Activated T-helper 9 cell treated with anti-CD3 and anti-CD28 coated beads, Interleukin-2, amount 50 U/mL, for 16 hours (primary cell): ENCODE results near the gene NUDT21.
A peak's percentile ranks its signal among the peaks of the same experiment; 100 is the strongest.
"Not testable (repeated sequence)": the region's sequence is repeated elsewhere in the genome, so short reads cannot be mapped to it uniquely, and the experiment has no call there.

Experiments
- DNase-seq: peaks from one replicate; pipeline ENCODE4 v3.0.0-alpha.2; 2020; ENCODE audit warnings: low read depth

The NUDT21 gene

DNA sequence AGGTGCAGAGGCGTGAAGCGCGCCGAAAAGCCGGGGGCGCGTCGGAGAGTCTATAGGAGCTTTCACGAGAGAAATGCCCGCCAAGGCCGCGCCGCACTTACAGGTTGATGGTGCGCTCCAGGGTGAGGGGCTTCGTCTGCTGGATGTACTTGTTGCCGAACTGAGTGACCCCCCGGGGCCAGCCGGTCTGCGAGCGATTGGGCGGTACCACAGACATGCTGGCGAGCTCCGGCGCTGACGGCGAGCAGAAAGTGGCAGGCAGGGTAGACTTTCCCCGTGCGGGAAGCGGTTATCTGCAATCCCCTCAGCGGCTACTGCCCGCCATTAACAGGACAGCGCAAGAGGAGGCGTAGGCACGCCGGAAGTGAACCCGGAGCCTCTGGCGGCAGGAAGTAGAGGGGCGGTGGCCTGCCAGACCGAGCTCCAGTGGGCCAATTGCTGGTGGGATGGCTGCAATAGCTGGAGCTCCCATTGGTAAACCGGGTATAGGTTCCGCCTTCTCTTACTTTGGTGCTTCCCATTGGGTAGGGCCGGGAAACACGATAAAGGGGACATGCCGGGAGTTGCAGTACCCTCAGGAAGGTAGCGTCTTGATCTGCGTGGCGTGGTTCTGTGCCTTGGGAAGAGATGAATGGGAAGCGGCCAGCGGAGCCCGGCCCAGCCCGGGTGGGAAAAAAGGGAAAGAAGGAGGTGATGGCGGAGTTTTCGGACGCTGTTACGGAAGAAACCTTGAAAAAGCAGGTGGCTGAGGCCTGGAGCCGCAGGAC, at the start of gene NUDT21, which contains the start of gene OGFOD1:
TSS of gene NUDT21 (minus strand) at position 347 of the 767 bp plus-strand sequence. CDS start at position 217, 130 bp downstream.
TSS of gene OGFOD1 (plus strand) at position 569 of the 767 bp plus-strand sequence. CDS start at position 628, 59 bp downstream.
- DNase-seq: peak; percentile 86

- no peak for DNase-seq
Observed at GRCh38 chr16:56493815-56494214, 42.7 kb upstream of the NUDT21 start.

GRCh38 chr16:56493126-56493525, 42.0 kb upstream of the NUDT21 start:
- DNase-seq: no peak

DNA sequence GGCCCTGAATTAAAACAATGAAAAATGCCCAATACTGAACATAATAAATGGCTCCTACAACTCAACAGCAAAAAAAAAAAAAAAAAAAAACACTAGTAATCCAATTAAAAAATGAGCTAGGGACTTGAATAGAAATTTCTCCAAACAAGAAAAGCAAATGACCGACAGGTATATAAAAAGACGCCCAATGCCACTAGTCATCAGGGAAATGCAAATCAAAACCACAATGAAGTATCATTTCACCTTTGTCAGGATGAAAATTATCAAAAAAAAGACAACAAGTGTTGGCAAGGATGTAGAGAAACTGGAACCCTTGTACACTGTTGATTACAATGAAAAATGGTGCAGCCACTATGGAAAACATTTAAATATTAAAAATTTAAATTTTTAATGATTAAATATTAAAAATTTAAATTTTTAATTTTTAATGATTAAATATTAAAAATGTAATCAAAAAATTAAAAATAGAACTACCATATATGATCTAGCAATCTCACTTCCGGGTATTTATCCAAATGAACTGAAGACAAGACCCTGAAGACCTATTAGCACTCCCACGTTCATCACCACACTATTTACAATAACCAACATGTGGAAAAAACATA, 40.6 kb upstream of the NUDT21 start:
- no peak for DNase-seq

DNA sequence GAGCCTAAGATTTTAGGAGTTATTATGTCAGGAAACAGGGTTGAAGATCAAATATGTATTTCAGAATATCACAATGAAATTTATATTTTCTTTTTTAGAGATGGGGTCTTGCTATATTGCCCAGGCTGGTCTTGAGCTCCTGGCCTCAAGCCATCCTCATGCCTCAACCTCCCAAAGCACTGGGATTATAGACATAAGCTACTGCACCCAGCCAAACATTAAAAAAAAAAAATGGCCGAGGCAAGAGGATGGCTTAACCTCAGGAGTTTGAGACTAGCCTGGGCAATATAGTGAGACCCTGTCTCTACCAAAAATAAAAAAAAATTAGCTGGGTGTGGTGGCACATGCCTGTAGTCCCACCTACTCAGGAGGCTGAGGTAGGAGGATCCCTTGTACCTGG, 37.7 kb upstream of the NUDT21 start:
- DNase-seq: not testable (repeated sequence)

- no peak for DNase-seq
Observed at GRCh38 chr16:56488035-56488434, 36.9 kb upstream of the NUDT21 start.

DNA sequence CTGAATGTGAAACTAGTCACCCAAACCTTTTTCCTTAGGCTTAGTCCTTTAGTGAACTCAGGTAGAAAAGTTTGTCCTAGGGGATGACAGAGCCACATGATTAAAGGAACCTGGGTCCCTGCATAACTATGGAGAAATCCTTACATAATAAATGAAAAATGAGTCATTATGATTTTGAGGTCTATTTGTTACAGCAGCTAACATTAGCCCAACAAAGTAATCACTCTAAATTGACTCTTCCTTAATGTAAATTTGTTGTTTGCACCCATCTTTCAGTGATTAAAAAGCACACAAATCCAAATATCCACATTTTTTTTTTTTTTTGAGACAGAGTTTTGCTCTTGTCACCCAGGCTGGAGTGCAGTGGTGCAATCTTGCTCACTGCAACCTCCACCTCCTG, 32.3 kb upstream of the NUDT21 start:
- no peak for DNase-seq

- no peak for DNase-seq
Observed at GRCh38 chr16:56482683-56483236, 31.6 kb upstream of the NUDT21 start.

- DNase-seq: no peak
Observed at GRCh38 chr16:56481468-56482122, 30.5 kb upstream of the NUDT21 start.

DNA sequence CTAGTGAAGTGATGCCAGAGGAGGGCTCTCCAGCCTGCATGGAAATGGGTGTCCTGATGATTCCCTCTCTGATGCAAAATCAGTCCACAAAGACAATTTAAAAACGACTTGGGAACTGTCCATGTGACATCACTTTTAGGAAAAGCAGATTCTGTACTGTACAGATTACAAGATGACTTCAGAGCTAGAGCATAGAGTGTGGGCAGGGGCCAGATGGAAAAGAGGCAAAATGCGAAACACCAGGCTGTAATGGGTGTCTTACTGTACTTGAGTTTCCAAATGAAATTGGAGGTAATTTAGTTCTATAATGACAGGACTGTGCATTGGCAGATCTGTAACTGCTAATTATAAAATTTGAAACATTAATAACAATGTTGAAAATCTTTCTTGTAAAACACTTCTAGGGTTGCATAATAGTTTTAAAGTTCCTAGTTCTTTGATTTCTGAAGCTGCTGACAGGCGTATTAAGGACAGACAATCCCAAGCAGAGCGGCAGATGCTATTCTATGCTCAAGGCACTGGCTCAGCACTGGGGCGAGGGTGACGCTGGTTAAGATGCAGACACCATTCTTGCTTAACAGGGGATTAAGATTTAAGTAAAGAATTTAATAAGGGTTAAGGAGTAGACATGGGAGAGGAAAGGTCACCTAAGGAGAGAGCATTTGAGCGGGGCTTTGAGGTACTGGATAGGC, 29.8 kb upstream of the NUDT21 start:
- DNase-seq: no peak

DNA sequence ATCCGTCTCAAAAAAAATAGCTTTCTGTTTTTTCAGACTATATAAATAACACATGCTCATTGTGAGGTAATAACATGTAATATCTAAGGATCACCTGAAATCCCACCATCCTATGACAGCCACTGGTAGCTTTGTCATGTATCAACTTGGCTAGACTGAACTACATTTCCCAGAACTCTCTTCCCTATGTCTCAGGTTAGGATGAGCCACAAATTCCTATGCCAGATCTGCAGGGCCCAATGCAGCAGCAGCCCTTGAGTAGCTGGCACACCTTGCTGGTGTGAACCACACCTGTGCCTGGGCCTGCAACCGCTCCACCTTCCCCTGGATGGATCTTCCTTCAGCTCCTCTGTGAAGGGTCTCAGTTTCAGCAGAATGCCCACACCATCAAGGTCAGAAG, 28.3 kb upstream of the NUDT21 start:
- no peak for DNase-seq

GRCh38 chr16:56478281-56479049, 27.3 kb upstream of the NUDT21 start:
- no peak for DNase-seq

DNA sequence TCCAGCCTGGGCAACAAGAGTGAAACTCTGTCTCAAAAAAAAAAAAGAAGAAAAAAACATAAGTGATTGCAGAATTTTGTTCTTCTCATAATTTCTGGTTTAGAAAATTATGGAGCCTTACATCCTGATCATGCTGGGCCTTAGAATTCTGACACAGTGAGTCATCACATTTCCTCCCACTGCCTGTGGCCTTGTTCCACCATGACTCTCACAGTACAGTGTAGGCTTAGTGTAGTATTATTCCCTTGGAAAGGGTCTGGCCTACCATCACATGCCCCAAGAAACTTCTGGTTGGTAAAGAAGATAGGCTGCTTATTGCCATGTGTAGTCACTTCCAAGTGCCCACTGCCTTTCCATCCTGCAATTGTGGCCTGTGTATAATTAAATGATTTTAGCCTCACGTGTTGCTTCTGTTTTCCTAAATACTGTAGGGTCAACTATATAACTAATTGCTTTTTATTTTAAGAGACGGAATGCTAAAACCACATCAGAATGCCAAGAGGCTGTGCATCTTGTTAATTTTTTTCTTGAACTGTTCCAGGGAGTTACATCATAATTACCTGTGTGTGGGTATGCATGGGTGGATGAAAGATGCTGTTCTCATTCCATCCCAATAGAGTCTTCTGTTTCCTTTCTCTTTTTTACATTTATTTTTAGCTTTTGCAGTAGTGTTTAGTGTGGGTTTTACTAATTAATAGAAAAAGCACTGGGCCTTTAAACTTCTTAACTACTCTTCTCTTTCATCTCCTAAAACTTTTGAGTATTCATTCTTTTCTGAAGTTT, 26.2 kb upstream of the NUDT21 start:
- no peak for DNase-seq

DNA sequence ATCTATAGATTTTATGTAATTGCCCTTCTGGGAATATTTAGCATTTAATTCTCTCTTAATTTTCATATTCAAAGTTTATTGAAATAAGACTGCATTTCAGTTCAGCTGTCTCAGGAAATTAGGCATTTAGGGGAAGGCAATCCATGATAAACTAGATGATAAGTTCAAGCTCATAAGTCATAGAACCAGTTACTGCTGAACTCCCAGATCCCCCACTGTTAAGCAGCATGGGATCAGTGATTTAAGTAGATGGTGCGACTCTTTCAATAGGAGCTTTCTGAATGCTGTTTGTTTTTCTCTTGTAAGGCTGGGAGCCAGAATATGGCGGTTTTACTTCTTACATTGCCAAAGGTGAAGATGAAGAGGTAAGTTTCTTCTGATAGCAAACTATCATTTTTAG, 24.1 kb upstream of the NUDT21 start:
- no peak for DNase-seq

DNA sequence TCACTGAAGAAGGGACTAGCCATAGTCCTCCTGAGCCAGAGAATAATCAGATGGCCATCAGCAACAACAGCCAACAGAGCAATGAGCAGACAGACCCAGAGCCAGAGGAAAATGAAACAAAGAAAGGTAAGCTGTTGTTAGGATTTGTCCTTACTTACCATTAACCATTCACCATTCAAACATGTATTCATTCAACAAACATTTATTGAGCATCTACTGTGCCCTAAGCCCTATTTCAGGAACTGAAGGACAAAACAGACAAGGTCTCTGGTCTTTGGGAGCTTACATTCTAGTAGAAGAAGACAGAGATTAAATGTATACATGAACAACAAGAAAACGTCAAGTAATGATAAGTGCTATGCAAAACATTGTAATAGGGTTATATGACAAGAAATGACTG, 19.5 kb upstream of the NUDT21 start:
- DNase-seq: no peak

DNA sequence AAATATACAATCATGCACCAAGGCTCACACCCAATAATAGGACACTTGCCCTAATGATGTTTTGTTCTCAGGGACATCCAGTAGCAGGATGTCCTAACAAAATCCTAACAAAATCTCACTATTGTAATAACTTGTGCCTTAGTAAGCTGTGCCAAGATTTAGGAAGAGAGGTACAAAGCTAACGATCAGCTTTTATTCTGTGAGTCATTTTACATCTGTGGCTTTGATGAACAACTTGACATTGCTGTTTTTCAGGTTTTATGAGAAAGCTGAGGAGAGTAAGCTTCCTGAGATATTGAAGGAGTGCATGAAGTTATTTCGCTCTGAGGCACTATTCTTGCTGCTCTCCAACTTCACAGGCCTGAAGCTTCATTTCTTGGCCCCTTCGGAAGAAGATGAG, 19.1 kb upstream of the NUDT21 start:
- no peak for DNase-seq

DNA sequence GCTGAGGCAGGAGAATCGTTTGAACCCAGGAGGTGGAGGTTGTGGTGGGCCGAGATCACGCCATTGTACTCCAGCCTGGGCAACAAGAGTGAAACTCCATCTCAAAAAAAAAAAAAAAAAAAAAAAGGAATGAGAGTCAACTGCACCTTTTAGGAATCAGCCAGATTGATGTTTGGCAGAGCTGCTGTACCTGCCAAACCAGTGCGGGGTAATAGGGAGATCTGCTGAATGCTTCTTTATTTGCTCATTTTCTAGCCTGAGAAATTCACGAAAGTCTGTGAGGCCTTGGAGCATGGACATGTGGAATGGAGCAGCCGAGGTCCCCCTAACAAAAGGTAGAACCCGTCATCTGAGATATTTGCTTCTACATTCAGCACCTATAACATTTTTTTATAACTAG, 18.6 kb upstream of the NUDT21 start:
- no peak for DNase-seq

DNA sequence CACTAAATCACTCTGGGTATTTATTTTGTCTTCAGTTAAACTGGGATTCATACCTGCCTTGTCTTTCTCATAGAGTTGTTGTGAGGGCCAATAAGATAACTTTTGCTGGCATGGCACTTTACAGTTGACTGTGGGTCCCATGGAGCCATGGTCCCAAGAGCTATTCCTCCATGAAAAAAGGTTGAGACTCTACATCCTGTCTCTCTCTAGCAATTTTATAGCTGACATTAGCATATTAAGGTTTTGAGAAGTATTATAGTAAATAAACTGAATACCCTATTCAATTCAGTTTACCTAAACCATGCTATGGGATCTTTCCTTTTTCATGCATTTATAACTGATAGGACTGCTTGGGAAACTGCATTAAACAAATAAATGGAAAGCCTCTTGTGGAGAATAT, 17.7 kb upstream of the NUDT21 start:
- no peak for DNase-seq

DNA sequence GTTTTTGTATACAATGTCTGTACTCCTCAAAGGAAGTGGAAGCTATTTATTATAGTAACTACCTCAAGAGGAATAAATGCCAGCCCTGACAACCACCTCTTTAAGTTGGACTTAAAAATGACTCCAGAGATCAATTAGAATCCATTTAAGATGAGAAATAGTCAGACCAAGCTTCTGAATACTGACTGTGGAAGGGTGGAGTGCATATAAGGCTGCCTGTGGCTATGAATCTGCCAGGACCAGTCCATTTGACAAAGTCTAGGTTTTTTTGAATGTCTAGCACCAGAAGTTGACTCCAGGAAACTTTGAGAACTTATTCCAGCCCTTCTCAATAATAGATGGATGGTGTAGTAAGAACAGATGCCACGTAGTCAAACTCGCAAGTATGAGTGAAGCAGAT, 15.2 kb upstream of the NUDT21 start:
- DNase-seq: no peak

DNA sequence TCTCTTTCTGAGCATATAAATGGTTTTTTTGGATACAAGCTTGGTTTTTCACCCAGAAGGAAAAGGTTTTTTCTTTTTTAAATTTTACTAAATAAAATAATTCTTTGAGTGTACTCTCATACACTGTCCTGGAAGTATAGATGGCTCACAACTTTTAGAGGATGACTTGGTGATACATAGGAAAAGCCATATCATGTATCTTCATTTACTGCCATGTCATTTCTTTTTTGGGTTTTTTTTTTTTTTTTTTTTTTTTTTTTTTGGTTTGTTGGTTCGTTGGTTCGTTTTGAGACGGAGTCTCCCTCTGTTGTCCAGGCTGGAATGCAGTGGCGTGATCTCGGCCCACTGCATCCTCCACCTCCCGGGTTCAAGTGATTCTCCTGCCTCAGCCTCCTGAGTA, 12.0 kb upstream of the NUDT21 start:
- DNase-seq: no peak
